Stomach (tissue), 4 donors: Measurements from ENCODE around the gene HMGCL.
A peak's percentile ranks its signal among the peaks of the same experiment; 100 is the strongest.

Experiments used
- CTCF ChIP-seq, 7 experiments: fragments of 450-650 bp in 4 of 7; fragments of 200-600 bp in 3 of 7; sonication (generic) in 3 of 7; IDR thresholded peaks; one replicate each; pipeline ENCODE4 v1.5.1; 2016 to 2019; ENCODE audit warnings: antibody characterized with exemption in 7 of 7, control low read depth in 2 of 7, mild to moderate bottlenecking in 1 of 7
- EP300 ChIP-seq: sonication (generic); formaldehyde crosslinking; IDR thresholded peaks from one replicate; pipeline ENCODE4 v1.6.1; 2017; ENCODE audit warnings: antibody characterized with exemption
- POLR2A ChIP-seq, 4 donors: fragments of 450-650 bp; IDR thresholded peaks; one replicate each; pipeline ENCODE4 v1.6.1; 2016; ENCODE audit warnings: antibody characterized with exemption in 4 of 4, control low read depth in 2 of 4, mild to moderate bottlenecking in 1 of 4, moderate library complexity in 1 of 4

DNA sequence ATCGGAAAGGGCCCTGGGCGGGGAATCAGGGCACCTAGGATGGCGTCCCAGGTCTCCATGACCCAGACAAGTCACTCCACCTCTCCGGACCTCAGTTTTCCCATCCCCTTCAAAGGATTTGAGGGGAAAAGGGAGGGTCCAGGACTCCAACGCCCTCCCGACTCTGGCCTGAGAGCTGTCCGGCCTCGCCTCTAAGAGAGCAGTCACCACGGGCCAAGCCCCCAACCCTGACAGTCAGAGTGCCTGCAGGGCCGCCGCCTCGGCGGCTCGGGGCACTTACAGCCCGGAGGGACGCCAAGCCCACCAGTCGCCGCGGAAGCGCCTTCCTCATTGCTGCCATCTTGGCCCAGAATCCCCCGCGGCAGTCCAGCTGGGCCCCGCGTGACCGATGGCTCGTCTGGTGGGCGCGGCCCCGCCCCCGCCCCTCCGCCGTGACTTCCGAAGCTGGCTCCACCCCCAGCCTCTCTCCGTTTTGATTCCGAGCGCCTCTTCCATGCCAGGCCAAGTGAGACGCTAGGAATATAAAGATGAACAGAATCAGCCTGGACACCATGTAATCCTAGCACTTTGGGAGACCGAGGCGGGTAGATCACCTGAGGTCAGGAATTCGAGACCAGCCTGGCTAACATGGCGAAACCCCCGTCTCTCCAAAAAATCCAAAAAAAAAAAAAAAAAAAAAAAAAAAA, at the start of gene HMGCL:
- TF ChIP-seq POLR2A (IDR thresholded peaks at IDR 0.05) (peak in 2 of 4 donors; percentile 54 to 67), CTCF (IDR thresholded peaks at IDR 0.05) (no peak), EP300 (no peak)
